GM12864 (cell line): ENCODE data around the gene SPOPL.

ENCODE experiments used
- DNase-seq: peaks from one replicate; pipeline ENCODE4 v3.0.0-alpha.2; 2011; ENCODE audit warnings: low read depth
- H3K4me3 ChIP-seq: 2 replicates; pipeline ENCODE4 v1.5.1; 2011; ENCODE audit warnings: mild to moderate bottlenecking, low read depth, low read length, control low read depth
- CTCF ChIP-seq: IDR thresholded peaks from 2 replicates; pipeline ENCODE4 v1.5.1; 2011; ENCODE audit warnings: low read depth, mild to moderate bottlenecking, moderate library complexity, low read length, control low read depth, inconsistent platforms; ENCODE audit errors: missing control alignments

SPOPL gene

GRCh38 chr2:138510319-138510718 is 8.7 kb downstream of the SPOPL start:
- no peak for DNase-seq
- H3K4me3 ChIP-seq = no peak overlapping the region
- TF ChIP-seq CTCF = no peak

- no peak for TF ChIP-seq CTCF
- no peak overlapping the region for H3K4me3 ChIP-seq
- no peak for DNase-seq
These were observed 11.1 kb downstream of the SPOPL start for GRCh38 chr2:138512672-138513071.

- DNase-seq = no peak
- TF ChIP-seq CTCF = no peak
- H3K4me3 ChIP-seq = no peak overlapping the region
These were observed 12.6 kb downstream of the SPOPL start for GRCh38 chr2:138514173-138514572.

- TF ChIP-seq CTCF = no peak
- no peak overlapping the region for H3K4me3 ChIP-seq
- no peak for DNase-seq
These were observed 13.5 kb downstream of the SPOPL start for GRCh38 chr2:138515092-138515491.

- no peak overlapping the region for H3K4me3 ChIP-seq
- no peak for DNase-seq
- TF ChIP-seq CTCF = no peak
These were observed 14.6 kb downstream of the SPOPL start for GRCh38 chr2:138516030-138516704.

- no peak overlapping the region for H3K4me3 ChIP-seq
- no peak for DNase-seq
- no peak for TF ChIP-seq CTCF
These were observed 17.3 kb downstream of the SPOPL start for GRCh38 chr2:138518860-138519259.

GRCh38 chr2:138521821-138522220 is 20.3 kb downstream of the SPOPL start:
- H3K4me3 ChIP-seq = peak overlapping the region; percentile 24; the same call in 1 of the 2 replicates
- no peak for TF ChIP-seq CTCF
- no peak for DNase-seq
